ENCODE results near the gene AGRN.

Gene AGRN

DNA sequence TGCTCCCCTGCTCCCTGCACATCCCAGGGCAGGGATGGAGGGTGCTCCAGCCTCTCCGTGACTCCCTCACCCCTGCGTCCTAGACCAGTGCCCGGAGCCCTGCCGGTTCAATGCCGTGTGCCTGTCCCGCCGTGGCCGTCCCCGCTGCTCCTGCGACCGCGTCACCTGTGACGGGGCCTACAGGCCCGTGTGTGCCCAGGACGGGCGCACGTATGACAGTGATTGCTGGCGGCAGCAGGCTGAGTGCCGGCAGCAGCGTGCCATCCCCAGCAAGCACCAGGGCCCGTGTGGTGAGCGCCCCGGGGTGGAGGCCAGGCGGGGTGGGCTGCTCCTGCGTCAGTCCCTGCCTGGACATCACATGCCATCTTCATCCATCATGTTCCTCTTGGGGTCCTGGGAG, 22.0 kb downstream of the AGRN start:
- DNase-seq (ENCODE audit: low read depth) = no peak

DNA sequence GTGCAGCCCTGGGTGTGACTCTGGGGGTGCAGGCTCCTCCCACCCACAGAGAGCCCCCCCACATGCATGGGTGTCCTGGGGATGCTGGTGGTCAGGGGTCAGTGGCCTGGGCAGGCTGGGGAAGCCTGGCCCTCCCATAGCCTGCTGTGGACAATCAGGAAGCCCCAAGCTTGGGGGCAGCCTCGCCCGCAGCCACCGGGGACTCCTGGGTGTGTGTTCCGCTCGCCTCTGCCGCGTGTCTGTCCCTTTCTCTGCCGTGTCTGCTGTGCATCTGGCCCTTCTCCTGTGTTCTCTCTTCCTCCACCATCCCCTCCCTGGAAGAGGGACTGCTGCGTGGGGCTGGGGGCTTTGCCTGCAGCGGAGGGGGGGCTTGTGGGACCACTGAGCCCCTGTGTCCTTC, 22.9 kb downstream of the AGRN start:
- H3K4me3 ChIP-seq (ENCODE audit: low read length) = no peak overlapping the region
- TF ChIP-seq, protein P1, sequence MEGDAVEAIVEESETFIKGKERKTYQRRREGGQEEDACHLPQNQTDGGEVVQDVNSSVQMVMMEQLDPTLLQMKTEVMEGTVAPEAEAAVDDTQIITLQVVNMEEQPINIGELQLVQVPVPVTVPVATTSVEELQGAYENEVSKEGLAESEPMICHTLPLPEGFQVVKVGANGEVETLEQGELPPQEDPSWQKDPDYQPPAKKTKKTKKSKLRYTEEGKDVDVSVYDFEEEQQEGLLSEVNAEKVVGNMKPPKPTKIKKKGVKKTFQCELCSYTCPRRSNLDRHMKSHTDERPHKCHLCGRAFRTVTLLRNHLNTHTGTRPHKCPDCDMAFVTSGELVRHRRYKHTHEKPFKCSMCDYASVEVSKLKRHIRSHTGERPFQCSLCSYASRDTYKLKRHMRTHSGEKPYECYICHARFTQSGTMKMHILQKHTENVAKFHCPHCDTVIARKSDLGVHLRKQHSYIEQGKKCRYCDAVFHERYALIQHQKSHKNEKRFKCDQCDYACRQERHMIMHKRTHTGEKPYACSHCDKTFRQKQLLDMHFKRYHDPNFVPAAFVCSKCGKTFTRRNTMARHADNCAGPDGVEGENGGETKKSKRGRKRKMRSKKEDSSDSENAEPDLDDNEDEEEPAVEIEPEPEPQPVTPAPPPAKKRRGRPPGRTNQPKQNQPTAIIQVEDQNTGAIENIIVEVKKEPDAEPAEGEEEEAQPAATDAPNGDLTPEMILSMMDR (conservative IDR thresholded peaks at IDR 0.05; ENCODE audit: low read length) = no peak
- no peak for DNase-seq (ENCODE audit: low read depth)

More for the DNA sequence above, 22.0 kb downstream of the AGRN start:
- H3K4me3 ChIP-seq (ENCODE audit: low read length) = no peak overlapping the region
- TF ChIP-seq, protein P1 (conservative IDR thresholded peaks at IDR 0.05; ENCODE audit: low read length) = no peak

DNA sequence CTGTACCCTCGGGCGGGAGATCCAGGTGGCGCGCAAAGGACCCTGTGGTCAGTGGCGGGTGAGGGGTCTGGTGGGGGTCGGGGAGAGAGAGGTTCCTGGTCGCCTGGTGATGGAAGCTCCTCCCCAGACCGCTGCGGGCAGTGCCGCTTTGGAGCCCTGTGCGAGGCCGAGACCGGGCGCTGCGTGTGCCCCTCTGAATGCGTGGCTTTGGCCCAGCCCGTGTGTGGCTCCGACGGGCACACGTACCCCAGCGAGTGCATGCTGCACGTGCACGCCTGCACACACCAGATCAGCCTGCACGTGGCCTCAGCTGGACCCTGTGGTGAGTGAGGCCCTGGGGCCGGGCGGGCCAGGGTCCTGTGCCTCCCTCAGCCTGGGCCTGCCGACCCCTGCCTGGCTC, 23.5 kb downstream of the AGRN start:
- no peak for DNase-seq (ENCODE audit: low read depth)
- no peak overlapping the region for H3K4me3 ChIP-seq (ENCODE audit: low read length)
- TF ChIP-seq, protein P1 (conservative IDR thresholded peaks at IDR 0.05; ENCODE audit: low read length) = no peak

DNA sequence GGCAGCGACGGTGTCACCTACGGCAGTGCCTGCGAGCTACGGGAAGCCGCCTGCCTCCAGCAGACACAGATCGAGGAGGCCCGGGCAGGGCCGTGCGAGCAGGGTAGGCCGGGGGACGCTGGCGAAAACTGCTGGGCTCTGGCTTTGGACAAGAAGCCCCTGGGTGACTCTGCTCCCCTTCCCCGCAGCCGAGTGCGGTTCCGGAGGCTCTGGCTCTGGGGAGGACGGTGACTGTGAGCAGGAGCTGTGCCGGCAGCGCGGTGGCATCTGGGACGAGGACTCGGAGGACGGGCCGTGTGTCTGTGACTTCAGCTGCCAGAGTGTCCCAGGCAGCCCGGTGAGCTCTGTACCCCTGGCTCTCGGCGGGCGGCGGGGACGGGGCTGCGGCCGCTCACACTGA, 24.0 kb downstream of the AGRN start:
- no peak overlapping the region for H3K4me3 ChIP-seq (ENCODE audit: low read length)
- DNase-seq (ENCODE audit: low read depth) = no peak
- TF ChIP-seq, protein P1 (conservative IDR thresholded peaks at IDR 0.05; ENCODE audit: low read length) = no peak

DNA sequence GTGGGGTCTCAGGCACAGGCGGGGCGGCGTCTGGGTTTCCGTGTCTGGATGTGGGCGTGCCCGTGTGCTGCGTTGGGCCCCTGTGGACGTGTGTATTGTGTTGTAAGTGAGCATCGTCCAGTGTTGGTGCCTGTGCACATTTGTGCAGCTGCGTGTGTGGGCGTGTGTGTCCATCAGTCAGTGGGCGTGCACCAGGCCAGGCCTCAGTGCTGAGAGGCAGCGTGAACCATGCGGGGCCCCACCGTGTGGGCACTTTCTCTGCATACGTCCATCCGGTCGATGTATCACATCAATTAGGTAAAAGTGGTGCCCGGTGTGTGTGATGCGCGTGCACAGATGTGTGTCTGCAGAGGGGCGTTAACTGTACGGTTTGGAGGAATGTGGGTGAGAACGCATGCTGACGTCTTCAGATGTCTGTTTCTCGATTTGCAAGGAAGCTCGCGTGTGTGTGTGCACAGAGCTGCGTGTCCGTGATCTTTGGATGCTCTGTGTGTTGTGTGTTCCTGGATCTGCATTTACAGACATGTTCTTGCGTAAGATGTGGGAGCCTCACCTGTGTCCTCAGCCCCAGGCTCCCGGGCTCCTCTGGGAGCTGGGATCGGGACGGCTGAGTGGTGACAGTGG, 24.6 kb downstream of the AGRN start:
- DNase-seq (ENCODE audit: low read depth) = no peak
- H3K4me3 ChIP-seq (ENCODE audit: low read length) = no peak overlapping the region
- TF ChIP-seq, protein P1 (conservative IDR thresholded peaks at IDR 0.05; ENCODE audit: low read length) = no peak

DNA sequence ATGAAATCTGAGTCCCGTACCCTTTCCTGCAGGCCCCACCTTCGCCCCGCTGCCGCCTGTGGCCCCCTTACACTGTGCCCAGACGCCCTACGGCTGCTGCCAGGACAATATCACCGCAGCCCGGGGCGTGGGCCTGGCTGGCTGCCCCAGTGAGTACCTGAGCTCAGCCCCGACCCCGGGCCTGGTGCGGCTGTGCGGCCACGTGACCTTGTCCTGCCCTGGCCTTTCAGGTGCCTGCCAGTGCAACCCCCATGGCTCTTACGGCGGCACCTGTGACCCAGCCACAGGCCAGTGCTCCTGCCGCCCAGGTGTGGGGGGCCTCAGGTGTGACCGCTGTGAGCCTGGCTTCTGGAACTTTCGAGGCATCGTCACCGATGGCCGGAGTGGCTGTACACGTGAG, 25.2 kb downstream of the AGRN start:
- H3K4me3 ChIP-seq (ENCODE audit: low read length) = no peak overlapping the region
- DNase-seq (ENCODE audit: low read depth) = no peak
- TF ChIP-seq, protein P1 (conservative IDR thresholded peaks at IDR 0.05; ENCODE audit: low read length) = no peak

DNA sequence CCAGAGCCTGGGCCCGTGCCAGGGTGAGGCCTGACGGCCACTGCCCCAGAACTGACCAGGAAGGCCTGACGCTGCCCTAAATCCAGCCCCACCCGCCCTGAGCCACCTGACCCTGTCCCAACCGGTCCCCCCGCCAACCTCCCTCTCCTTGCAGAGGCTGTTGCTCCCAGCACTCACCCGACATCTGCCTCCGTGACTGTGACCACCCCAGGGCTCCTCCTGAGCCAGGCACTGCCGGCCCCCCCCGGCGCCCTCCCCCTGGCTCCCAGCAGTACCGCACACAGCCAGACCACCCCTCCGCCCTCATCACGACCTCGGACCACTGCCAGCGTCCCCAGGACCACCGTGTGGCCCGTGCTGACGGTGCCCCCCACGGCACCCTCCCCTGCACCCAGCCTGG, 26.3 kb downstream of the AGRN start:
- DNase-seq (ENCODE audit: low read depth) = no peak
- TF ChIP-seq, protein P1 (conservative IDR thresholded peaks at IDR 0.05; ENCODE audit: low read length) = no peak
- H3K4me3 ChIP-seq (ENCODE audit: low read length) = no peak overlapping the region
